C4-2B (cell line): Measurements from ENCODE around the gene SIDT1.

Source experiments
- H3K27ac ChIP-seq: fragments of 450-650 bp; 2 replicates; pipeline ENCODE4 v1.5.1; 2017
- ZFX ChIP-seq: fragments of 450-650 bp; IDR thresholded peaks from 2 replicates; pipeline ENCODE4 v1.6.1; 2017
- TF ChIP-seq, protein P1 (sequence below): fragments of 450-650 bp; conservative IDR thresholded peaks from 2 replicates; pipeline ENCODE4 v1.5.1; 2017; ENCODE audit warnings: mild to moderate bottlenecking

The SIDT1 gene

DNA sequence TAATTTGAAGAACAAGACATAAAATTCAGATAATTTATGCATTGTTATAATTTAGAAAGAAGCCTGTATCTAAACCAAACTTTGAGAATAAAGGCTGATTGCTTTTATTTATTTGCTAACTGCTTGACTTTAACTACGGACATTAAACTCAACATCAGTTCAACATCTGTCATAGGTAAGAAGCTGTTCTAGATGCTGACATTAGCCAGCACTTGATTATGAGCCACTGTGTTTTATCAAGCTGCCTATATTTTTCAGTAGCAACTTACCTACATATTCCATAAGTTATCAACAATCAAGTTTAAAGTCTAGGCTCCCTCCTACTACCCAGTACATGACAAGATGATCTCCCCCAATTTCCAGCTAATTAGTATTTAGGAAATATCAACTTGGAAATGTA lies 122.0 kb downstream of the SIDT1 start:
- TF ChIP-seq ZFX, result no peak
- TF ChIP-seq, protein P1, sequence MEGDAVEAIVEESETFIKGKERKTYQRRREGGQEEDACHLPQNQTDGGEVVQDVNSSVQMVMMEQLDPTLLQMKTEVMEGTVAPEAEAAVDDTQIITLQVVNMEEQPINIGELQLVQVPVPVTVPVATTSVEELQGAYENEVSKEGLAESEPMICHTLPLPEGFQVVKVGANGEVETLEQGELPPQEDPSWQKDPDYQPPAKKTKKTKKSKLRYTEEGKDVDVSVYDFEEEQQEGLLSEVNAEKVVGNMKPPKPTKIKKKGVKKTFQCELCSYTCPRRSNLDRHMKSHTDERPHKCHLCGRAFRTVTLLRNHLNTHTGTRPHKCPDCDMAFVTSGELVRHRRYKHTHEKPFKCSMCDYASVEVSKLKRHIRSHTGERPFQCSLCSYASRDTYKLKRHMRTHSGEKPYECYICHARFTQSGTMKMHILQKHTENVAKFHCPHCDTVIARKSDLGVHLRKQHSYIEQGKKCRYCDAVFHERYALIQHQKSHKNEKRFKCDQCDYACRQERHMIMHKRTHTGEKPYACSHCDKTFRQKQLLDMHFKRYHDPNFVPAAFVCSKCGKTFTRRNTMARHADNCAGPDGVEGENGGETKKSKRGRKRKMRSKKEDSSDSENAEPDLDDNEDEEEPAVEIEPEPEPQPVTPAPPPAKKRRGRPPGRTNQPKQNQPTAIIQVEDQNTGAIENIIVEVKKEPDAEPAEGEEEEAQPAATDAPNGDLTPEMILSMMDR, result no peak
- H3K27ac ChIP-seq, result no peak overlapping the region

DNA sequence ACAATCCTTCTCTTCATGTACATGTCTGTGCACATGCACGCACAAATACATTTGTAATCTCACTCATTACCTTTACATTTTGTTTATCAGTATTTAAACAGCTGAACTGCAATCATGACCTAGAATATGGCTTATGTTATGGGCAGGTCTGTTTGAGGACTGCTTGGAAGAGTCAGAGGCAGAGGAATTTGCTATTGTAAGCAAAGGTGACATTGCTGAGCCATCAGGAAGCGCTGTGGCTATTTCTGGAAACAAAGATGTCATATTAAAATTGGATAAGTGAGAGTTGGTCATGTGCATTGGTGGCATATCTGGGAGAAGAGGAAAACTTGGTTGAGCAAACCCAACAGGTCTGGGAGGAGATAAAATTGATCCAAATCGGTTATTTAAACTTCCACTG lies 122.5 kb downstream of the SIDT1 start:
- TF ChIP-seq, protein P1, result no peak
- no peak for TF ChIP-seq ZFX
- no peak overlapping the region for H3K27ac ChIP-seq

DNA sequence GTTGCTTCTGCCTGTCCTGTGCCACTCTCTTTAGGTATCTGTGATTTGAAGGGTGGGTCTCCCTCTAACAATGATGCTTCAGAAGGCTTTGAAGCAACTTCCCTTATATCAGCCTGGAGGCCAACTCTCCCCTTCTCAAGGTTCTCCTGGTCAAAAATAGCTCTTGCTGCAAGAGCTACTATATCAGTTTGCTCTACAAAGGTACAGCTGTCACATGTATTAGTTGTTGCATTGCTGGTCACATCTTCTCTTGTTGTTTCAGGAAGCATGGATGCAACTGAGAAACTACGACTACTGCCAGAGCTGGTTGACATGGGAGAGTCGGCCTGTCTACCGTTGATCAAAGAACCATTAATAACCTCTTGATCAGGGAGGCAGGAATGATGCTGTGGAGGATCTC lies 125.8 kb downstream of the SIDT1 start:
- no peak for TF ChIP-seq ZFX
- TF ChIP-seq, protein P1, result no peak
- H3K27ac ChIP-seq, result no peak overlapping the region

DNA sequence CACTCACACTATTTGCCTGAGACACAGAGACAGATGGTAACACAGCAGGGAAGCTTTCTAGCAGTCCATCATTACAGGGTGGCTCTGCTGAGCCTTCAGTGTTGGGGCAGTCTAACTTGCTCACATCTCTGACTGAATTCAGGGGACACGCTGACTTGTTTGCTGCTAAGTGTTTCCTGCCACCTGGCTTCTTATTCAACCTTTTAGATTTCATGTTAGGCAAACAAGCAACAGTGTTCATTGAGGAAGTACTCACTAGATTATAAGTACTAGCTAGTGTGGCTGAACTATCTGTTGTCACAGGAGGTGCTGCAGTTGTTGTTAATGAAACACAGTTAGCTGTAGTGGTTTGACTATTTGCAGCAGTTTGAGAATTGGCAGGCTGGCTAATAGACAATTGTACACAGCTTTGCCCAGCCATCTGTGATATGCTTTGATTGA lies 126.8 kb downstream of the SIDT1 start:
- H3K27ac ChIP-seq, result no peak overlapping the region
- TF ChIP-seq ZFX, result no peak
- TF ChIP-seq, protein P1, result no peak

DNA sequence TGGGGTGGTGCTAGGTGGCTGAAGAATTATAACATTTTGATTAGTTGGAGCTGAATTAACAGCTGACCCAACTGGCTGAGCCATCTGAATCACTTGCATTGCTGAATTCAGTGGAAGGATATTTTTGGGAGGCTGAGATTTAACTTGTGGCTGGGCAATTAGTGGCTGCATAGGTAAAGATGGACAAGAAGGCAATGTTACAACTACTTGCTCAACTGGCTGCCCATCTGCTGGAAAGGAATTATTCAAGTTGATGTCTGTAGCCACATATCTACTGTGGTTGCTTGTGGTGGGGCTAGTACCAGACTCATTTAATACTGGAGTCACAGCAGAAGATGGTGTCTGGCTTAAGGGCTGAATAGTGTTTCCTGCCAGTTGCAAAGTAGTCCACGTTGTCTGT lies 127.6 kb downstream of the SIDT1 start:
- H3K27ac ChIP-seq, result no peak overlapping the region
- TF ChIP-seq, protein P1, result no peak
- no peak for TF ChIP-seq ZFX

DNA sequence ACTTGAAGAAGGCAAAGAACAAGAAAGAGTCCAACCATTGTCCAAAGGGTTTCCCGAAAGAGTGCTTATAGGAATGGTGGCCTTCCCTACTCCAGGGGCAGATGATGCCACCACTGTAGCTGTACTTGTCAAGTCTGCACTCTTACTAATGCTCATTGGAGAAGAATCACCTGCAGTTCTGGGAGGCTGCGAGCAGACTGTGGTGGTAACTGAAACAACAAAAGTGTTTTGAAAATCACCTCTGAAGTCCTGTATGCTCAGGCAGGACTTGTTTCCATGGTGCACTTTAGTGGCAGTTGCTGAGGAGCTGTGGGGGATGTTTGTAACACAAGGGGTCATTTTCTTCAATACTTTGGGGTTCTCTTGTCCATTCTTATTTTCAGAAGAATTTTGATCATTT lies 128.1 kb downstream of the SIDT1 start:
- TF ChIP-seq, protein P1, result no peak
- no peak for TF ChIP-seq ZFX
- no peak overlapping the region for H3K27ac ChIP-seq

DNA sequence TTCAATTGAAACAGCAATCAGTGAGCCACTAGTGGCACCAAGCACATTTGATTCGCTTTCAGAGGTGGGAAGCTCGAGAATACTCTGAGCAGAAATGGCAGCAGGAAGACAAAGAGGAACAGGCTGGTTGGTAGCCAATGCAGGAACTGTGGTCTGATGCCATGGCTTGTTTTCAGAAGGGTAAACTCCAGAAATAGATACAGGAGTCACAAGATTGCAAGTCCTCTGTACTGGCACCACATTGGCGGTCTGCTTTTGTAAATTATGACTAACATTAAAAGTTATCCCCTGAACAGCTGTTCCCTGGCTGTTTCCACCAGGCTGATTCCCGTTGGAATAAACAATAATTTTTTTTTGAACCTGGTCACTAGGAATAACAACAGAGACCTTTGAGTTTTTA lies 128.5 kb downstream of the SIDT1 start:
- TF ChIP-seq ZFX, result no peak
- TF ChIP-seq, protein P1, result no peak
- H3K27ac ChIP-seq, result no peak overlapping the region
